Muscle layer of colon (tissue), 2 donors: ENCODE data around the gene DSC3.

Experiments used
- H3K27ac ChIP-seq: one replicate; pipeline ENCODE4 v1.7.0; 2013; ENCODE audit warnings: low read depth, mild to moderate bottlenecking, low read length, moderate library complexity
- H3K27me3 ChIP-seq, 2 donors: one replicate each; pipeline ENCODE4 v1.7.0; 2013; ENCODE audit warnings: low read length in 2 of 2, mild to moderate bottlenecking in 2 of 2; ENCODE audit not compliant: insufficient read depth in 2 of 2, control insufficient read depth in 1 of 2
- H3K36me3 ChIP-seq: one replicate; pipeline ENCODE4 v1.7.0; 2013; ENCODE audit warnings: mild to moderate bottlenecking, low read length; ENCODE audit not compliant: insufficient read depth
- H3K4me1 ChIP-seq: one replicate; pipeline ENCODE4 v1.7.0; 2013; ENCODE audit warnings: mild to moderate bottlenecking, low read length; ENCODE audit not compliant: insufficient read depth
- H3K4me3 ChIP-seq, 2 donors: one replicate each; pipeline ENCODE4 v1.7.0; 2013; ENCODE audit warnings: low read length in 2 of 2, low read depth in 1 of 2, mild to moderate bottlenecking in 1 of 2, moderate library complexity in 1 of 2
- H3K9ac ChIP-seq: one replicate; pipeline ENCODE4 v1.7.0; 2013; ENCODE audit warnings: low read length
- H3K9me3 ChIP-seq: one replicate; pipeline ENCODE4 v1.7.0; 2013; ENCODE audit warnings: mild to moderate bottlenecking, low read length
- donor health status: abdominal sarcoma.
- donor health status: Adenocarcinoma of cecum.

DSC3 gene

GRCh38 chr18:31042406-31043181, at the start of gene DSC3:
Gene DSC3 (minus strand): TSS chr18:31042742. CDS start chr18:31042660, 82 bp downstream.
- no peaks in the 10 kb centered on the region for H3K36me3 ChIP-seq
- no peak within 1 kb of the TSS for H3K9ac ChIP-seq
- H3K27ac ChIP-seq, result no peak within 1 kb of the TSS
- peaks cover 12% of the 10 kb centered on the region for H3K4me1 ChIP-seq
- no peaks in the 10 kb centered on the region for H3K9me3 ChIP-seq
- H3K27me3 ChIP-seq, result peaks cover 18 to 31% of the 10 kb centered on the region in 2 donors
- H3K4me3 ChIP-seq, result peak within 1 kb of the TSS; percentile 44 to 57

- no peaks in the 10 kb centered on the region for H3K4me1 ChIP-seq
- H3K36me3 ChIP-seq, result no peaks in the 10 kb centered on the region
- no peak overlapping the region for H3K27ac ChIP-seq
- H3K9ac ChIP-seq, result no peak overlapping the region
- H3K9me3 ChIP-seq, result no peaks in the 10 kb centered on the region
- H3K27me3 ChIP-seq, result no peaks in the 10 kb centered on the region
- no peak overlapping the region for H3K4me3 ChIP-seq
Measured at GRCh38 chr18:31091350-31091749, 48.8 kb upstream of the DSC3 start.

GRCh38 chr18:31088532-31088931, 46.0 kb upstream of the DSC3 start:
- Histone ChIP-seq H3K4me3 (no peak overlapping the region), H3K36me3 (no peaks in the 10 kb centered on the region), H3K4me1 (no peaks in the 10 kb centered on the region), H3K9me3 (no peaks in the 10 kb centered on the region), H3K27ac (no peak overlapping the region), H3K9ac (no peak overlapping the region), H3K27me3 (no peaks in the 10 kb centered on the region)

DNA sequence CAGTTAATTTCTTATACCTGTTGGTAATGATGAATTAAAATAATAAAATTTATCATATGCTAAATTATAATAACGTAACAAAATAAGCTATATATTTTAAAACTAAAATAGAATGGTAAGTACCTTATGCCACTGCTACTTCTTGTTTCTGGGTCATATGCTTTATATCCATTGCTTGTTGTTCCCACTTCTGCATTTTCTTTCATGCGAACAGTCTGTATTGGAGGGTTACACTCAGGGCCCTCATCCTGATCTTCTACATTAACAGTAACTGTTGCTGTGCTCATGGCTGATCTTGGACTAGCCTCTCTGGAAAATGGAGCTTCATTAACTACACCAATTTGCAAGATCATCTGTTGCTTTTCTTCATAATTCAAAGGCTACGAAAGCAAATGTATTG, 37.4 kb upstream of the DSC3 start:
- H3K27ac ChIP-seq, result no peak overlapping the region
- no peaks in the 10 kb centered on the region for H3K4me1 ChIP-seq
- H3K27me3 ChIP-seq, result no peaks in the 10 kb centered on the region
- no peak overlapping the region for H3K9ac ChIP-seq
- no peaks in the 10 kb centered on the region for H3K9me3 ChIP-seq
- H3K36me3 ChIP-seq, result no peaks in the 10 kb centered on the region
- no peak overlapping the region for H3K4me3 ChIP-seq

- Histone ChIP-seq H3K27ac (no peak overlapping the region), H3K27me3 (no peaks in the 10 kb centered on the region), H3K36me3 (no peaks in the 10 kb centered on the region), H3K4me3 (no peak overlapping the region), H3K4me1 (no peaks in the 10 kb centered on the region), H3K9me3 (no peaks in the 10 kb centered on the region), H3K9ac (no peak overlapping the region)
Measured at GRCh38 chr18:31077878-31078277, 35.3 kb upstream of the DSC3 start.

- no peak overlapping the region for H3K4me3 ChIP-seq
- H3K4me1 ChIP-seq, result peaks cover 4% of the 10 kb centered on the region
- no peaks in the 10 kb centered on the region for H3K27me3 ChIP-seq
- no peaks in the 10 kb centered on the region for H3K9me3 ChIP-seq
- no peak overlapping the region for H3K27ac ChIP-seq
- no peaks in the 10 kb centered on the region for H3K36me3 ChIP-seq
- H3K9ac ChIP-seq, result no peak overlapping the region
Measured at GRCh38 chr18:31072175-31072574, 29.6 kb upstream of the DSC3 start.

GRCh38 chr18:31070206-31070605, 27.7 kb upstream of the DSC3 start:
- Histone ChIP-seq H3K27me3 (no peaks in the 10 kb centered on the region), H3K4me3 (no peak overlapping the region), H3K9me3 (no peaks in the 10 kb centered on the region), H3K36me3 (no peaks in the 10 kb centered on the region), H3K9ac (no peak overlapping the region), H3K4me1 (peaks cover 4% of the 10 kb centered on the region), H3K27ac (no peak overlapping the region)

DNA sequence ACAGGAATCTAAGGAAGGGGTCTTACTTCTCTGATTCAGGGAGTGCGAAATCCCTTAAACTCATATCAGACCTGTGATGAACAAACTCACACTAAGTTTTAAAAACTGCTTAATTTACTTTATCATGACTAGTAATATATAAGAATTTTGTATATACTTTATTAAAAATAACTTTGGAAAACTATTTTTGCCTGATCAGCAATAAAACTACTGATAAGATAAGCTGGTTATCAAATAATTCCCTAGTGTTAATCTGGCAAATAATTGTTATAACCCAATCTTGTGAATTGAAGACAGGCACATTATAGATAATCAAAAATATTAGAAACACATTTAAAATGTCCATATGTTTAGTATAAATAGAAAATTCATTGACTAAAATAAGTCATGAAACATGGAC, 23.7 kb upstream of the DSC3 start:
- peaks cover 4% of the 10 kb centered on the region for H3K4me1 ChIP-seq

DNA sequence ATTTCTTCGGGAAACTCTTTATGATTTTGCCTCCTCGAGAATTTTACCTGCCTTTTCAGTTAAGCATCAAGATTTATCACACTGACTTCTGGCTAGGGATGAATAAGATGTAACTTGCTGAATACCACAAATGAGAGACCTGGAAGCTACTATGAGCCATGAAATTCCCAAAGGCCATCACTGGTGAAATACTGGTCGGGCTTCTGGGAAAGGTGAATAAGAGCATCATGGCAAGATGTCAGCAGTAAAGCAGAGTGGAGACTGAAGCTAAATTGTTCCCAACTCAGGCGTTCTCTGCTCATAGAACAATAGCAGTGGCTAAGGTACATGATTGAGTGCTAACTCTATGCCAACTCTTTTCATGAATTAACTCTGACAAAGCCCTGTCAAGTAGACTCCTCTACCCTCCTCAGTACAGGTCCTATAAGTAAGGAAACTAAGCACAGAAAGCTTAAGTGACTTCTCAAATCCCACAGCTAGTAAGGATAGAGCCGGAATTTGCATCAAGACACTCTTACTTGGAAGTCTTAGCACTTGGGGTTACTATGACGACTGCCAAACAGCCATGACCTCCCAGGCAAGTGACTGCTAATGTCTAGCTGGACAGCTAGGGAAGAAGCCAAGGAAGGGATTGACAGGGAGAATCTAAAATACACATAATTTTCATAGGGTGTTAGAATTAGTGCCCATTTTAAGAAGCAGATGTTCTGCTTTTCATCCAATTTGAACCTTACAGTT, 22.7 kb upstream of the DSC3 start:
- no peak overlapping the region for H3K9ac ChIP-seq
- H3K4me1 ChIP-seq, result peaks cover 2% of the 10 kb centered on the region
- H3K27me3 ChIP-seq, result no peaks in the 10 kb centered on the region
- no peak overlapping the region for H3K4me3 ChIP-seq
- no peaks in the 10 kb centered on the region for H3K36me3 ChIP-seq
- no peaks in the 10 kb centered on the region for H3K9me3 ChIP-seq
- H3K27ac ChIP-seq, result no peak overlapping the region

More for the DNA sequence above, 23.7 kb upstream of the DSC3 start:
- Histone ChIP-seq H3K36me3 (no peaks in the 10 kb centered on the region), H3K27ac (no peak overlapping the region), H3K9me3 (no peaks in the 10 kb centered on the region), H3K27me3 (no peaks in the 10 kb centered on the region), H3K4me3 (no peak overlapping the region), H3K9ac (no peak overlapping the region)

GRCh38 chr18:31064130-31064529, 21.6 kb upstream of the DSC3 start:
- Histone ChIP-seq H3K36me3 (no peaks in the 10 kb centered on the region), H3K27ac (no peak overlapping the region), H3K9ac (no peak overlapping the region), H3K4me1 (no peaks in the 10 kb centered on the region), H3K27me3 (no peaks in the 10 kb centered on the region), H3K4me3 (no peak overlapping the region), H3K9me3 (no peaks in the 10 kb centered on the region)

- H3K9ac ChIP-seq, result no peak overlapping the region
- H3K27ac ChIP-seq, result no peak overlapping the region
- H3K4me3 ChIP-seq, result no peak overlapping the region
- no peaks in the 10 kb centered on the region for H3K4me1 ChIP-seq
- no peaks in the 10 kb centered on the region for H3K36me3 ChIP-seq
- no peaks in the 10 kb centered on the region for H3K9me3 ChIP-seq
- no peaks in the 10 kb centered on the region for H3K27me3 ChIP-seq
Measured at GRCh38 chr18:31061945-31062344, 19.4 kb upstream of the DSC3 start.
